GM23248 (cell line): ENCODE data around the gene ADAMTSL4. TPM values are rescaled to one million over a fixed set of nuclear protein-coding genes. Genes with fewer than 3 reads are reported as not detected.

Experiments
- DNase-seq: peaks from one replicate; pipeline ENCODE4 v3.0.0-alpha.2; 2015
- H2AFZ ChIP-seq: fragments of 200-600 bp; sonication (generic); 2 replicates; pipeline ENCODE4 v1.6.1; 2016; ENCODE audit warnings: antibody characterized with exemption
- H3F3A ChIP-seq: fragments of 200-600 bp; sonication (generic); 2 replicates; pipeline ENCODE4 v1.6.1; 2016; ENCODE audit warnings: mild to moderate bottlenecking, antibody characterized with exemption, mixed run types; ENCODE audit not compliant: insufficient read depth
- H3K27ac ChIP-seq: fragments of 200-600 bp; sonication (generic); 2 replicates; pipeline ENCODE4 v1.5.1; 2016; ENCODE audit warnings: mild to moderate bottlenecking
- H3K27me3 ChIP-seq: fragments of 200-600 bp; sonication (generic); replicated peaks from 2 replicates; pipeline ENCODE4 v1.6.1; 2016; ENCODE audit warnings: mild to moderate bottlenecking; ENCODE audit not compliant: insufficient read depth
- H3K36me3 ChIP-seq: fragments of 200-600 bp; sonication (generic); 2 replicates; pipeline ENCODE4 v1.6.1; 2016; ENCODE audit warnings: low read depth, mild to moderate bottlenecking
- H3K4me1 ChIP-seq: fragments of 200-600 bp; sonication (generic); 2 replicates; pipeline ENCODE4 v1.6.1; 2016; ENCODE audit warnings: mild to moderate bottlenecking; ENCODE audit not compliant: insufficient read depth
- H3K4me2 ChIP-seq: fragments of 200-600 bp; sonication (generic); one replicate; pipeline ENCODE4 v1.6.1; 2016; ENCODE audit warnings: mild to moderate bottlenecking; ENCODE audit not compliant: unreplicated experiment
- H3K4me3 ChIP-seq: fragments of 200-600 bp; sonication (generic); 2 replicates; pipeline ENCODE4 v1.5.1; 2016; ENCODE audit warnings: mild to moderate bottlenecking
- H3K79me2 ChIP-seq: fragments of 200-600 bp; sonication (generic); 2 replicates; pipeline ENCODE4 v1.6.1; 2016; ENCODE audit warnings: mild to moderate bottlenecking; ENCODE audit not compliant: insufficient read depth
- H3K9ac ChIP-seq: fragments of 200-600 bp; sonication (generic); 2 replicates; pipeline ENCODE4 v1.6.1; 2016; ENCODE audit warnings: mild to moderate bottlenecking
- H3K9me2 ChIP-seq: fragments of 200-600 bp; sonication (generic); 2 replicates; pipeline ENCODE4 v1.6.1; 2016; ENCODE audit warnings: mixed run types, mild to moderate bottlenecking, moderate library complexity; ENCODE audit not compliant: insufficient read depth
- H3K9me3 ChIP-seq: fragments of 200-600 bp; sonication (generic); one replicate; pipeline ENCODE4 v1.6.1; 2017; ENCODE audit warnings: low read depth
- H4K20me1 ChIP-seq: fragments of 200-600 bp; sonication (generic); 2 replicates; pipeline ENCODE4 v1.6.0; 2016; ENCODE audit not compliant: insufficient read depth
- EZH2 ChIP-seq: fragments of 200-600 bp; sonication (generic); IDR thresholded peaks from 2 replicates; pipeline ENCODE4 v1.6.1; 2018; ENCODE audit warnings: antibody characterized with exemption, mild to moderate bottlenecking; ENCODE audit not compliant: insufficient read depth, poor library complexity, severe bottlenecking
- EZH2phosphoT487 ChIP-seq: fragments of 200-600 bp; sonication (generic); IDR thresholded peaks from 2 replicates; pipeline ENCODE4 v1.6.1; 2018; ENCODE audit warnings: antibody characterized with exemption, moderate library complexity, mild to moderate bottlenecking, low read depth; ENCODE audit not compliant: insufficient read depth
- WGBS, 2 experiments: methylation state at CpG; one replicate each; pipeline ENCODE4 v1.1.6; 2015 to 2017; ENCODE audit warnings: low lambda C conversion rate in 2 of 2, low coverage in 1 of 2; ENCODE audit errors: missing lambda C conversion rate in 2 of 2; 5-methylcytosine and 5-hydroxymethylcytosine counted together
- in situ Hi-C: fragments of 300-500 bp; cut with MboI; formaldehyde crosslinking; loops from 2 replicates; pipeline ENCODE4 v1.15.0; 2020
- polyA plus RNA-seq: library from polyadenylated mRNA; unstranded; fragments of >200 nt; fragmentation: Nextera tagmentation; extraction: Ambion mirVana; gene quantifications from 2 replicates; pipeline ENCODE4 v1.2.1, GENCODE V29; 2016
- total RNA-seq: library from RNA; depleted of rRNA; stranded (reverse); fragments of >200 nt; shearing (Covaris generic); gene quantifications from 2 replicates; pipeline ENCODE4 v1.2.3, GENCODE V29; 2014

ADAMTSL4 gene
- total and polyA plus RNA-seq, 2 experiments from 2014 or later, result 27.6 to 45.4 TPM

DNA sequence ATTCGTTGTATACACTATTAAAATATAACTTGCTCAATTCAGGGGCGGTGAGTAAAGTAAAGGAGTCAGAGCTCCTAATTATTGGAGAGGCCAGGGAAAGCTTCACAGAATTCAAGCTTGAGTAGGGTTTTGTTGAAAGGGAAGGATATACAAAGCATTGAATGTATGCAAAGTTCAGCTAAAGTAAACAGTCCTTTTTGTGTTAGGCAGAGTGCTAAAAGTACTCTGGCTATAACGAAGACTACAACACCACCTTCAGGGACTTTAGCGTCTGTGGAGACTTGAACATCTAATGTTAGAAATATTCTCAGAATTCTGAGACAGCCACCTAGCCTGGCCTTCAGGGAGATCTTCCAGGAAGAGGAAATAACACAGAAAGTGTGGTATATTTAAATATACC, 32.6 kb upstream of the ADAMTSL4 start:
- no peaks in the 10 kb centered on the region for H3K9me3 ChIP-seq
- H3K4me3 ChIP-seq, result peak overlapping the region; percentile 71
- H3K9me2 ChIP-seq, result no peaks in the 10 kb centered on the region
- H3K79me2 ChIP-seq, result no peaks in the 10 kb centered on the region
- H3K4me1 ChIP-seq, result peaks cover 16% of the 10 kb centered on the region; the same call in 1 of the 2 replicates
- in situ Hi-C loops, result no loop called here
- H3K27ac ChIP-seq, result peak overlapping the region; percentile 30
- H3K27me3 ChIP-seq, result no peaks in the 10 kb centered on the region
- peak overlapping the region; percentile 75 for H2AFZ ChIP-seq
- peak overlapping the region; percentile 75 for H3K4me2 ChIP-seq
- H3K36me3 ChIP-seq, result no peaks in the 10 kb centered on the region
- 36 to 43% methylated on average over 4 of the region's 4 CpGs for WGBS, 2 experiments
- peak overlapping the region; percentile 70 for H3K9ac ChIP-seq
- DNase-seq, result no peak
- H4K20me1 ChIP-seq, result no peaks in the 10 kb centered on the region
- no peaks in the 10 kb centered on the region; the same call in 1 of the 2 replicates for H3F3A ChIP-seq
- TF ChIP-seq EZH2phosphoT487, result no peak
- no peak for TF ChIP-seq EZH2

DNA sequence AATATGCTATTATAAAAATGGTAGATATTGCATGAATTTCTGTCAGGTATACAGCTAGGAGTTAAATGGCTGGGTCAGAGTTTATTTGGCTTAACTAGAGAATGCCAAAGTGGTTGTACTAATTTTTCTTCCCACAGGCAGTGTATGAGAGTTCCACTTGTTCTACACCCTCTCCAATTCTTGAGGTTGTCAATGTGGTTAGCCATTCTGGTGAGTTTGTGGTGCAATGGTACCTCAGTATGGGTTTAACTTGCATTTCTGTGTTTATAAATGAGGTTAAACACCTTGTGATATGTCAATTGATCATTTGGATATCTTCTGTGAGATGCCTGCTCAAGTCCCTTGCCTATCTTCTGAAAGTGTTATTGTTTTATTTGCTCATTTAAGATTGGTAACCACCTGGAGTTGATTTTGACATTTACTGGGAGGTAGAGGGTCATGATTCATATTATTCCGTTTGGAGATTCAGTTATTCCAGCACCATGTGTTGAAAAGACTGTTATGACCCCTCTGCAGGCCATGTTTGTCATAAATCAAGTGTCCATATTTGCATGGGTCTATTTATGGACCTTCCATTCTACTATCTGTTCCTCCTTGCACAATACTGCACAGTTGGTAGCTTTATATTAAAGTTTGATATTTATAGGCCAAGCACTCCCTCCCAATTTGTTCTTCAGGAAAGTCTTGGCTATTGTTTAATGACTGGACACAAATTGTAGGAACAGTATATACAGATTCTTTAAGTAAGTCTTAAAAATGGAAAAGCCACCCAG, 27.8 kb upstream of the ADAMTSL4 start:
- no peaks in the 10 kb centered on the region for H3K36me3 ChIP-seq

DNA sequence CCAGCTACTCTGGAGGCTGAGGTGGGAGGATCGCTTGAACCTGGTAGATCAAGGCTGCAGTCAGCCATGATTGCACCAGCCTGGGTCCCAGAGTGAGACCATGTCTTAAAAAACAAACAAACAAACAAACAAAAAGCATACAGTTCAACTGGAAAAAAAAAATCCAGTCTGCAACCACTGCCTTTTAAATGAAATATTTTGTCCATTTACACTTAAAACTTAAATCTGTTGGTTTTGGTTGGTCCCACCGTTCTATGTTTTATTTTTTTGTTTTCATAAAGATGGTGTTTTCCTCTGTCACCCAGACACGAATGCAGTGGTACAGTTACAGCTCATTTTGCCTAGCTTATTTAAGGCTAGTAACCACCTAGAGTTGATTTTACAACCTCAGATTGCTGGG, 23.9 kb upstream of the ADAMTSL4 start:
- Histone ChIP-seq H3K27me3 (no peaks in the 10 kb centered on the region), H3K27ac (no peak overlapping the region), H3K9me3 (no peaks in the 10 kb centered on the region), H4K20me1 (no peaks in the 10 kb centered on the region), H3K4me2 (no peak overlapping the region), H2AFZ (no peak overlapping the region), H3K4me1 (peaks cover 25% of the 10 kb centered on the region), H3K79me2 (no peaks in the 10 kb centered on the region), H3K36me3 (no peaks in the 10 kb centered on the region), H3K9ac (no peak overlapping the region), H3F3A (peaks cover 22% of the 10 kb centered on the region), H3K4me3 (no peak overlapping the region), H3K9me2 (no peaks in the 10 kb centered on the region)
- in situ Hi-C loops, result no loop called here
- no peak for TF ChIP-seq EZH2
- no peak for TF ChIP-seq EZH2phosphoT487
- WGBS, 2 experiments, result 76 to 81% methylated on average over 3 of the region's 3 CpGs
- DNase-seq, result no peak

More for the DNA sequence above, 27.8 kb upstream of the ADAMTSL4 start:
- in situ Hi-C loops, result no loop called here
- H3F3A ChIP-seq, result no peaks in the 10 kb centered on the region; the same call in 1 of the 2 replicates
- H3K4me3 ChIP-seq, result no peak overlapping the region
- no peak for DNase-seq
- no peaks in the 10 kb centered on the region for H3K27me3 ChIP-seq
- H3K4me1 ChIP-seq, result peaks cover 4% of the 10 kb centered on the region; the same call in 1 of the 2 replicates
- no peak overlapping the region for H3K27ac ChIP-seq
- 15 to 29% methylated on average over 1 of the region's 1 CpG for WGBS, 2 experiments
- no peaks in the 10 kb centered on the region for H3K9me2 ChIP-seq
- H4K20me1 ChIP-seq, result no peaks in the 10 kb centered on the region
- TF ChIP-seq EZH2, result no peak
- H3K79me2 ChIP-seq, result no peaks in the 10 kb centered on the region
- H3K4me2 ChIP-seq, result no peak overlapping the region
- no peak overlapping the region for H3K9ac ChIP-seq
- no peaks in the 10 kb centered on the region for H3K9me3 ChIP-seq
- no peak overlapping the region for H2AFZ ChIP-seq

DNA sequence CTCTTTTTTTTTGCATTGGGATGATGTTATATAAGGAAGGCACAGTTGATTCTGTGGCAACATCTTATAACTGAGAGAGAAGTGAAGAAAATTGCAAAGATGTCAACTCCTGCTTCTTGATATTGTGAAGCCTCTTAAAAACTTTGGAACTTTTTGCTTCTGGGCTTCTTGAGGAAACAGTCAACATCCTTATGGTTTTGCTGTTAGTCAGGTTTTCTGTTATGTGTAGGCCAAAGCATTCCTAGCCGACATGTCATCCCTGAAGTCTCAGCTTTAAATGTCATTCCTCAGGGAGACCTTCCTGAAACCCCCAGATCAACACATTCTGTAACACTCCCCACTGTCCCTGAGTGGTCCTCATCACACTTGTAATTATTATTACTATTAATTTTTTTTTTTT, 21.0 kb upstream of the ADAMTSL4 start:
- Histone ChIP-seq H3K4me3 (no peak overlapping the region), H3K36me3 (no peaks in the 10 kb centered on the region), H4K20me1 (no peaks in the 10 kb centered on the region), H3K9me2 (no peaks in the 10 kb centered on the region), H3F3A (peaks cover 37% of the 10 kb centered on the region), H3K27ac (peak overlapping the region; percentile 73), H3K9ac (peak overlapping the region; percentile 21; the same call in 1 of the 2 replicates), H3K79me2 (no peaks in the 10 kb centered on the region), H3K27me3 (no peaks in the 10 kb centered on the region), H3K9me3 (no peaks in the 10 kb centered on the region), H3K4me2 (peak overlapping the region; percentile 53), H3K4me1 (peaks cover 40% of the 10 kb centered on the region), H2AFZ (0 out of 2 replicates have a peak overlapping the region, but pooled peaks have one; percentile 17)
- peak; percentile 92 for DNase-seq
- TF ChIP-seq EZH2, result no peak
- no peak for TF ChIP-seq EZH2phosphoT487
- in situ Hi-C loops, result no loop called here
- 19 to 25% methylated on average over 1 of the region's 1 CpG for WGBS, 2 experiments
